AML-193 (cell line): ENCODE data around the gene TUBGCP2.
"Not testable (repeated sequence)": the region's sequence is repeated elsewhere in the genome, so short reads cannot be mapped to it uniquely, and the experiment has no call there.

Source experiments
- DNase-seq, 2 experiments: peaks; one replicate each; lab custom pipeline; 2025; lab: John Stamatoyannopoulos, UW

Gene TUBGCP2

DNA sequence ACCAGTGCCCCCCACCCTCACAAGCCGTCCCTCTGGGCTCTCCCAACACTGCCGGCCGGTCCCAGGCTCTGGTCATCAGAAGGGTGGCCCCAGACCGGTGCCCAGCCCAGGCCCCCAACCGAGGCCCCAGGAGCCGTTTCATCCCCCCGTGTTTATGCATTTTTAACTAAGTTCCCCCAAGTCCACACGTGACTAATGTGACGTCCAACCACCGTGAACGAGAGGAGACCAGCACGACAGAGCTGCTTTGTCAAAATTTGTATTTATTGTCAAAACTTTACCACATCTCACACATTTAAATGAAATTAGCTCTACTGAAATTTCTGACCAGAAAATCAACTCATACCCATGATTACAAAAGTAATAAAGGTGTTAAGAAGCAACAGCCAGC, 62.4 kb downstream of the TUBGCP2 start:
- DNase-seq: no peak

DNA sequence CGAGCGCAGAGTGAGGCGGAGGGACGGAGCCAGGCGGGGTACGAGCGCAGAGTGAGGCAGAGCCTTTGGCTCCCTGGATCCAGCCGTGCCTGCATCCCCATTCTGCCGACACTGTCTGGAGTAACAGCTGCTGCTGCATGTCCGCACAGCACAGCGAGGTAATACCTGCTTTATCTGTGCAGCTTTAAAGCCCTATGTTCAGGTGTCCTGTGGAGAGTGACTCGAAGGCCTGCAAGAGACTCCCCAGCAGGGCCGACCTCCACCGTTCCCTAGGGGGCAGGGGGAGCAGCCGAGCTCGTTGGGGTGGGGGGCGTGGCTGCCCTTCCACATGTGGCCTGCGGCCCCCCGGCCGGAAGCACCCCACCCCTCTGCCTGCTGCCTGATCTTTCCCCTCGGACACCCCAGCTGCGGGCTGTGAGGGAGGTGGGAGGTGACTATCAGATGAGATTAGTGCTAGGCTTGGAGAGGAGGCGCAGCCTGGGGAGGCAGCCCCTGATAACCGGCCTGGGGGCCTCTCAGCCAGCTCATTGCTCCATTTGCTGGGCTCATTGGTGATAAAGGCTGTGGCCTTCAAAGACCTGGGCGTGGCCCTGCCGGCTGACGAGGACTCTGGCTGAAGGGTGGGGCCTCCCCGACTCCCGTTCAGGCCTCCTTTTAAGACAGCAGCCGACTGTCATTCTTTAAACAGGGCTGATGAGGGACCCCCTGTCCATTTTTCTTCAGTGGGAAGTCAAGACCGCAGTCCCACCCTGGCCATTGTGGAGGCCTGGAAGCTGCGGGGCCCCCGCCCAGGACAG, 63.0 kb downstream of the TUBGCP2 start:
- DNase-seq: no peak

DNA sequence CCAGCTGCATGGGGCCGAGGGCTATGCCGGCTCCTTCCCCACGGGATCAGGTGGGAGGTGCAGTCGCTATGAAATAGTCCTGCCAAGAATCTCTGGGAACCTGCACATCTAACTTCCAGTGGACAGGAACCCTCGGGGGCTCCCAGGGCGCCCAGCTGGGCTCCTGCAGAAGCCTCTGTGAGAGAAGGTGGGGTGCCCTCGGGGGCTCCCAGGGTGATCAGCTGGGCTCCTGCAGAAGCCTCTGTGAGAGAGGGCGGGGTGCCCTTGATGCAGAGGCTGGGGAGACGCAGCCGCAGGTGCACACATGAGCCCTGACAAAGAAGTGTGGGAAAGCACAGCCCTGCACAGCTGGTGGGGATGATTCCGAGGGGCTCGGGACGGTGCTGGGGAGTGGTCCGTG, 65.1 kb downstream of the TUBGCP2 start:
- no peak for DNase-seq

DNA sequence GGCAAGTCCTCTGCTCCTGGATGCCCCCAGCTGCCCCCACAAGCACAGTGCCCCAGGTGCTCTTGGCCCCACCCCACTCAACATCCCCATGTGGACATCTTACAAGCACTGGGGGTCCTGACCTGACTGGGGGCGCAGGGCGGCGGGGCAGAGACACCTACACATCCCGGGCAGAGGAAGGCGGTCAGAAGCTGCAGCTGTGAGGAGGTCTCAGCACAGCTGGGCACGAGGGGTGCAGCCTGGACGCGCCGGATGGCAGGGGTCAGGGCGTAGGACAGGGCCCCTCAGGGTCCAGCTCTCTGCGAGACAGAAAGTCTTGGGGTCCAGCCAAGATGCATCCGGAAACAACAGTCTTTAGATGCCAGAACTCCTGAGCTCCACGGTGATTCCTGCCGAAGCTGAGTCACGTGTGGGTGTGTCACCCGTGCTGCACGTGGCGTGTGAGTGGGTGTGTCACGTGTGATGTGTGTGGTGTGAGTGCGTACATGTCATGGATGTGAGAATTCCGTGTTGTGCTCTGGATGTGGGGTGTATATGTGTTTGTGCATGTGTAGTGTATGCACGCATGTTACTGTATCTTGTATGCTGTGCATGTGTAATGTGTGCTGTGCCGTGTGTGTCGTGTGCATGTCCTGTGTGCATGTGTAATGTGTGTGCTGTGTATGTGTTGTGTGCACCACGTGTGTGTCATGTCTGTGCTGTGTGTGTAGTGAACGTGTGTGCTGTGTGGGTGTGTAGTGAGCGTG, 65.9 kb downstream of the TUBGCP2 start:
- no peak for DNase-seq

DNA sequence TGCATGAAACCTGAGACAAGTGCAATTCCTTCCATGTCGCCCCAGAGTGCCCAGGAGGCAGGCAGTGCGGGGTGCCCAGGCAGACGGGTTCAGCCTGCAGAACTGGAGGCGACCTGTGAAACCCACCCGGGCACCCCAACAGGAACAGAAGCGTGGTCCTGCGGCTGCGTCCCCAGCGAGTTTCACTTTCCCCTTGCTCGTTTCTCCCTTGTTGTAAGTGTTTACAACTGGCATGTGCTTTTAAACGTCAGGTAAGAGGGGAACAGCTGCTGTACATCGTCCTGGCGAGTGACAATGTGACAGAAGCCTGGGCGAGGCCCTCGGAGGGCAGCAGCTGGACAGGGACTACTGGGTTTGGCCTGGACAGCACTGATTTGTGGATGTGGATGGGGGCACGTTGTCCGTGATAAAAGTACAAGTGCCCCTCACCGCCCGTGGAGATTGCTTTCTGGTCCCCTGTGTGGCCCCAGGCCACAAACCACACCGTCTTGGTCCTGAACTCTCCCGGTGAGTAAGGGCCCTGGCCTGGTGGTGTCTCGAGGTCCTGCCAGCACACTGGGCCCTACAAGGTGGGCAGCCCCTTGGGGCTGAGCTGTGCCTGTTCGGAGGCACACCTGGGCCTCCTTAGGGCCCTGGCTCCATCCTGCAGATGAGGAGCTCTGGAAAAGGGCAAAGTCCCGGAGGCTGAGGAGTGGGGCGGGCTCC, 67.0 kb downstream of the TUBGCP2 start:
- no peak for DNase-seq

DNA sequence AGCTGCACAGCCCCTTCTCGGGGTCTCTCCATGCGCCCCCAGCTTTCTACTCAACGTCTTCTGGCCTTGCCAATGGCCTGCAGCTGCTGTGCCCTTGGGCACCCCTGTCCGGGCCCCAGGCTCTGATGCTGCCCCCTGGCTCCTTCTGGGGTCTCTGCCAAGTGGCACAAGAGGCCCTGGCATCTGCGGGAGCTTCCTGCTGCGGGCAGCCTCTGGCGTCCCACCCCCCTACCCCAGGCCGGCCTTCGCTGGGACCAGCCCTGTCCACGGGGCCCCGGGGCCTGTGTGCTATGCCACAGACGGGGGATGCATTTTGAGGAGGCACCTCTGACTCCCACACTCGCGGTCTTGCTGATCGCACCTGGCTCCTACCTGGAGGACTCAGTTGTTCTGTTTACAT, 68.7 kb downstream of the TUBGCP2 start:
- DNase-seq: no peak

DNA sequence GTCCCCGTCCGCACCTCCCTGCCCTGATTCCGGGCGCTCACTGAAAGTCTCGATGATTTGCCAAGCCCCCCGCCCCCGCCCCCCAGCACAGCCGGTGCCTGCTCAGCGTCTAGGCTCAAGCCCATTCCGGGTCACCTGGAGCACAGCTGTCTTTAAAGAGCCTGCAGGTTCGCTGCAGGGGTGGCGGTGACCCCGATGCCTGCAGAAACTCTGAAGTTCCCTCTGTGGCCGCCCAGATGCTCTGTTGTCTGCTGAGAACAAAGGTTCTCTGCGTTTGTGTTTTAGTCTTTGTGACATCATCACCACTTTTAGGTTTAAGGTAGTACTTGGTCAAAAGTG, 70.2 kb downstream of the TUBGCP2 start:
- DNase-seq: no peak

DNA sequence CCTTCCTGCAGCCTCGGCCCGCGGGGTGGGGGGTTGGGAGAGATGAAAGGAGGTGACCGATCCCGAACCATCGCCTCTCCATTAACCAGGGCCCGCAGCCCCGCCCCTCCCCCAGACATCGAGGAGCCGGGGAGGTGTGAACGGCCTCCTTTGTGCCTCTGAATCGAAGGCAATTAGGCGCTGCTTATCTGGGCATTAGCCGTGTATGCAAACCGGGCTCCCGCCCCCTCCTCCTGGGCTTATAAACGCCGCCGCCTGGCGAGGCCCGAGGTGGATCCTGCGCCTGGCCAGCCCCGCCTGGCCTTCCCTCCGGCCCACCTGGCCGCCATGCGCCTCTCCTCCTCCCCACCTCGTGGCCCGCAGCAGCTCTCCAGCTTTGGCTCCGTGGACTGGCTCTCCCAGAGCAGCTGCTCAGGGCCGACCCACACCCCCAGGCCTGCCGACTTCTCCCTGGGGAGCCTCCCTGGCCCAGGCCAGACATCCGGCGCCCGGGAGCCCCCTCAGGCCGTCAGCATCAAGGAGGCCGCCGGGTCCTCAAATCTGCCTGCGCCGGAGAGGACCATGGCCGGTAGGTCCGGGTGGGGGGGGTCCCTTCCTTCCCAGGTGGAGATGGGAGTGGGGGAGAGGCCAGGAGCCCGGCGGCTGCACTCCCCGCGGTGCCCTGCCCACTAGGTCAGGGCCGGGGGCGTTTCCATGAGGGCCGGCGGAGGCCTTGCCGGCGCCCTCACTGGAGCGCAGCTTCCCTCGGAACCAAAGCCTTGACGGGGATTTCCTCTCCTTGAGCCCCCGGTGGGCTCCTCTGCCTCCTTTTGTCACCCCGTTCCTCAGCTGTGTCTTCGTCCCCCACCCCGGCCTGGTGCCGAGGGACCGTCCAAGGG, 70.8 kb downstream of the TUBGCP2 start, which contains the start of gene VENTX:
Gene VENTX, plus strand, starts transcription at position 268 of the 878 bp plus-strand sequence. Its CDS starts 60 bp downstream, at position 328.
- no peak for DNase-seq

DNA sequence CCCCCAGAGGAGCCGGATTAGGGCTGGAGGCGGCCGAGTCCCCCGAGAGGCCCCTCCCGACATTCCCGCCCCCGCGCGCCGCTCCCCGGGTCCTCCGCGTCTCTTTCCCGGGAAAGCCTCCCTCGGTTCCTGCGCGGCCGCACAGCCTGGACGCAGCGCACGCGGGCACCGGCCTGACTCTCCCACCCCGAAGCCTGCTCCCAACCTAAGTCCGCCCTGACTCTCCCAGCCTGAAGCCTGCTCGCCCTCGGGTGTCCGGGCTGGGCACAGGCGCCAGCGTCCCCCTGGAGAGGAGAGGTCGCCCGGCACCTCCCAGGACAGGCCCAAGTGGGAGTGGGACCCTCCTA, 71.5 kb downstream of the TUBGCP2 start:
- DNase-seq: no peak

DNA sequence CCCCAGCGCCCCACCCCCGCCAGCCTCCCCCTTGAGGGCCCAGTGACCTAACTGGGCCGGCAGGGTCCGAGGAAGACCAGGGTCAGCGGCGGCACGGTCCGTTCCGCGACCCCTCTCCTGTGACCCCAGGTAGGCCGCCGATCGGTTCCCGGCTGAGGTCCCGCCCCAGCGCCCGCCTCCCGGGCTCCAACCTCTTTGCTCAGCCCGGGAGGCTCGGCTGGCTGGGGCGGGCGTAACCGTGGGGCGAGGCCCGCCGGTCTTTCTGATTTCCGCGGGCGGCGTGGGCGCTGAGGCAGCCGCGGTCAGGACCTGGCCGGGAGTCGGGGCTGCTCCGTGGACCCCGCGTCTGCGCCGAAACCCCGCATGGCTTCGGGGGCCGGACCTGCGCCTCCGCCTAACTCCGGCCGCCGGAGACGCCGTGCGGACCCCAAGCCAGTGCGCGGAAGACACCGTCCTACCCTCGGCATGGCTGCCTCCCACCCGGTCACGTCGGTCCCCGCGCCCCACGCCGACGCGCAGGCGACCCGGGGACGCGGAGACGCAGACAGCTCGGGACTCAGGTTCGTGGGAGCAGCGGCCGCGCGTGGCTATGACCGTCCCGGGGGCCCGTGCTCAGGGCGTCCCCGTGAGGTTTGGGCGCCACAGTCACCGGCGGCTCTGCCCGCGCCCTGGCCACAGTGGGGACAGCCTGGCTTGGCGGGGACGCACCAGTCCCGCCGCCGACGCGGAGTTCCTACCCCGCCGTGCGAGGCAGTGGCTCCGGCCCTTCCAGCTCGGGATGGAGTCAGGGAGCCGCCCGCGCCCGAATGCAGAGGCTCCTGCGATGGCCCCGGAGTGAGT, 72.1 kb downstream of the TUBGCP2 start:
- DNase-seq: no peak

DNA sequence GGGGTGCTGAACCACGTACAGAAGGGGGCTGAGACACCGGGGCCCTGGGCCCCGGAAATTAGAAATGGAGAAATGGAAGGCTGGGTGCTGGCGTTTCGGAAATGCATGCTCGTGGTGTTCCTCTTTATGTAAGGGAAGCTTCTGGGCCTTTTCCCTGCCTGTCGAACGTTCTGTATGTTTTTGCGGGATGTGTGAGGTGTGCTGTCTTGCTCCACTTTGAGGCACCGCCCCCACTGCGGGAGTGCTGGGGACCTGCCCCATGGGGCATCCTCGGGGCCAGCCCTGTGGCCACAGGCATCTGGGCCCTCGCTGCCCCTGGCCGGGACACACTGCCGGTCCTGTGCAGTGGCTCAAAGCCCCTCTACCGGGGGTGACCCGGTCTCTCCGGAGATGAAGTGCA, 72.7 kb downstream of the TUBGCP2 start:
- DNase-seq: no peak

DNA sequence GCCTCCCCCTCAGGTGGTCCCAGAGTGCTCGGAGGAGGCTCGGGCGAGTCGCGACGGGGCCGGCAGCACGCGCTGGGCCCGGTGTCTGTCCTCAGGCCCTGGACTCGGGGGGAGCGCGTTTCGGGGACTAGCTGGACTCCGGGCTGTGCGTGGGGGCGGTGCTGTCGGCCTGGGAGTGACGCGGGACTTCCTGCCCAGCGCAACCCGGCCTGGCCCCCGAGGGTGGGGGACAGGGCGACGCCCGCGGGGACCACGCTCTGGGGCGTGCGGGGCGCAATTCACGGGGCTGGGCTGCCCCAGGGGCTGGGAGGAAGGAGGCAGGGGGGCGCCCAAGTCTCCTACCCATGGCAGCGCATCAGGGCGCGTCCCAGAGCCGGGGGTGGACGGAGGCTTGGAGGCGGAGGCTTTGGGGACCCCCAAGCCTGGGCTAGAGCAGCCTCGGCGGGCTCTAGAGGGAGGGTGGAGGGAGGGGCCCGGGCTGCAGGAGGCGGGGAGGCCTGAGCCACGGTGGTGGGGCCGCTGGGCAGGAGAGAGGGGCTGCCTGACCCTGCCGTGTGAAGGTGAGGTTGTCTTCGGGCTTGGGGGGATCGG, 73.3 kb downstream of the TUBGCP2 start:
- no peak for DNase-seq

DNA sequence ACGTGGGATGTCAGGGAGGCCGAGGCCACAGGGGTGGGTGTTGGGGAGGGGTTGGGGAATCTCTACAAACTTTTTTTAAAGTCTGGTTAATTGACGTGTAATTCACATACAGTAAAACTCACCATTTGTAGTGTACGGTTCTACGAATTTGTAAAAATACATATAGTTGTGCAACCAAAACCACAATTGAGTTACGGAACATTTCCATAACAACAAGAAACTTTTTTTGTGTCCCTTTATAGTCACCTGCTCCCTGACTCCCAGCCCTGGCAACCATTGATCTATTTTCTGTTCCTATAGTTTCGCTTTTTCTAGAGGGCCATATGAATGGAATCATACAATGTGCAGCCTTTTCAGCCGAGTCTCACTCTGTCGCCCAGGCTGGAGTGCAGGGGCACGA, 73.9 kb downstream of the TUBGCP2 start:
- DNase-seq: not testable (repeated sequence)

DNA sequence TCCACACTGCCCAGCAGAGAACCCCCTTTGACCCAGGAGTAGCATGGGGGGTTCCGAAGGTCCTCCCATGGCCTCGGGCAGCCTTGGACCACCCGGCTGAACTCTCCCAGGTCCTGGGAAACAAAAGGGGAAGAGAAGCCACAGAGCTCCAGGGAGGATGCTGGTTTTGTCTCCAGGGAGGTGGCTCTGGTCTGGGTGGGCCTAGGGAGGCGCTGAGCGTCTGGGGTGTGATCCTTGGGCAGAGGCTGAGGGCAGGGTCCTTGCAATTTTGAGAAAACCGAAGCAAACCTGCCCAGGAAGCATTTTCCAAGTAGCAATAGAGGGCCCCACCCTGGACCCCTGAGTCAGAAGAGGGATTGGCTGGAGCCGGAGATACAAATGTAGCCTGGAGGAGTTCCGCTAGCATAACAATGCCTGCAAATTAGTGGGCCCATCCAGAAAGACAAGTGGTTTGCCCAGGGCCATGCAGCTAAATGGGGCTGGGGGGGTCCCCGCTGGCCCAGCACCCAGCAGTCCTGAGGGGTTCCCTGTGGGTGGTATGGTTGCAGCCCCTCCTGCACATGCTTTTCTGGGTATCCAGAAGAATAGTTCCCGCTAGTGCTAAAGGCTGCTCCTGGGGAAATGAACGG, 76.6 kb downstream of the TUBGCP2 start:
- DNase-seq: no peak

DNA sequence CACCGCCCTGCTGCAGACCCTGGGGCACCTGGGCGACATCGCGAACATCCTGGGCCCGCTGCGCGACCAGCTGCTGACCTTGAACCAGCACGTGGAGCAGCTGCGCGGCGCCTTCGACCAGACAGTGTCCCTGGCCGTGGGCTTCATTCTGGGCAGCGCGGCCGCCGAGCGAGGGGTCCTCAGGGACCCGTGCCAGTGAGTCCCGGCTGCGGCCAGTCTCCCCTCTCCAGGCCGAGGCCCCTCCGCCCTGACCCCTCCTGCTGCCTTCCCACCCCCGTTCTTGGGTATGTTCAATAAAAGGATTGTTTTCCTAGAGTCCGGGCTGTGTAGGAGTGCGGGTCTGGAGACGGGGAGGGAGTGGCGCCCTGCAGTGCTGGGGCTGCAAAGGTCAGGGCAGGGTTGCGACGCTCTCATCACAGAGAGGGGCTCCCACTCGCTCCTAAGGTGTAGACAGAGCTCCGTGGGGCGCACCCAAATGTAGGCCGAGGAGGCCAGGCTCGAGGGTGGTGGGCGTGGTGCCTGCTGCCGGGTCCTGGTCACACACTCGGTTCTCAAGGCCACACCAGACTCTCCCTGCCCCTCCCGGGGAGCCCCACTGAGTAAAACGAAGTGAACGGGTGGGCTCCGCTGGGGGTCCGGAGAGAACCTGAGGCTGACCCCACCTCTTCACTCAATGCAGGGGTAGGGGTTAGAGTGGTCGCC, 77.3 kb downstream of the TUBGCP2 start:
- DNase-seq: no peak

DNA sequence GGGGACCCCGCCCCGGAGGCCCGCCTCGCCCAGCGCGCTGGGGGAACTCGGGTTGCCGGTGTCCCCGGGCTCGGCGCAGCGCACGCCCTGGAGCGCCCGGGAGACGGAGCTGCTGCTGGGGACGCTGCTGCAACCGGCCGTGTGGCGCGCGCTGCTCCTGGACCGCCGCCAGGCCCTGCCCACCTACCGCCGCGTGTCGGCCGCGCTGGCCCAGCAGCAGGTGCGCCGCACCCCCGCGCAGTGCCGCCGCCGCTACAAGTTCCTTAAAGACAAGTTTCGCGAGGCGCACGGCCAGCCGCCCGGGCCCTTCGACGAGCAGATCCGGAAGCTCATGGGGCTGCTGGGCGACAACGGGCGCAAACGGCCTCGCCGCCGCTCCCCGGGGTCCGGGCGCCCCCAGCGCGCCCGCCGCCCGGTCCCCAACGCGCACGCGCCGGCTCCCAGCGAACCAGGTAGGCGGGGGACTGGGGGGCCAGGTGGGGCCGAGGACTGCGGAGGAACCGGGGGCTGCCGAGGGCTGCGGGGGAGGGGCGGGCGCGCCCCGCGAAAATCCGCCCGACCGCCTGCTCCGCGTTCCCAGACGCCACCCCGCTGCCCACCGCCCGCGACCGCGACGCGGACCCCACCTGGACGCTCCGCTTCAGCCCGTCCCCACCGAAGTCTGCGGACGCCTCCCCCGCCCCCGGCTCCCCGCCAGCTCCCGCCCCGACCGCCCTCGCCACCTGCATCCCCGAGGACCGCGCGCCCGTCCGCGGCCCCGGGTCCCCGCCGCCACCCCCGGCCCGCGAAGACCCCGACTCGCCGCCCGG, 78.1 kb downstream of the TUBGCP2 start:
- DNase-seq: no peak

DNA sequence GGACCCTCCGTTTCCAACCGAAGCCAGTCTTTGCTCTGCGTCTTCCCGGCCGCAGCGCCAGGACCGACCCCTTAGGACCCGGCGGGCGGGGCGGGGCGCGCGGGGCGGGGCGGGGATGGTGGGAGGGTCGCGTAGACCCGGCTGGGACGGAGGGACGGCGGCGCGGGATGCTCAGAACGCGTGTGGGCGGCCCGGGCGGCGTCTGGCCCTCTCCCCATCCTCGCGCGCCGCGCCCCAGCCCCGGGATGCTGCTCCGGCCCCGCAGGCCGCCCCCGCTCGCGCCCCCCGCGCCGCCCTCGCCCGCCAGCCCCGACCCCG, 78.7 kb downstream of the TUBGCP2 start, which contains the start of gene UTF1:
Gene UTF1, plus strand, starts transcription at position 174 of the 318 bp plus-strand sequence. Its CDS starts 72 bp downstream, at position 246.
- no peak for DNase-seq

DNA sequence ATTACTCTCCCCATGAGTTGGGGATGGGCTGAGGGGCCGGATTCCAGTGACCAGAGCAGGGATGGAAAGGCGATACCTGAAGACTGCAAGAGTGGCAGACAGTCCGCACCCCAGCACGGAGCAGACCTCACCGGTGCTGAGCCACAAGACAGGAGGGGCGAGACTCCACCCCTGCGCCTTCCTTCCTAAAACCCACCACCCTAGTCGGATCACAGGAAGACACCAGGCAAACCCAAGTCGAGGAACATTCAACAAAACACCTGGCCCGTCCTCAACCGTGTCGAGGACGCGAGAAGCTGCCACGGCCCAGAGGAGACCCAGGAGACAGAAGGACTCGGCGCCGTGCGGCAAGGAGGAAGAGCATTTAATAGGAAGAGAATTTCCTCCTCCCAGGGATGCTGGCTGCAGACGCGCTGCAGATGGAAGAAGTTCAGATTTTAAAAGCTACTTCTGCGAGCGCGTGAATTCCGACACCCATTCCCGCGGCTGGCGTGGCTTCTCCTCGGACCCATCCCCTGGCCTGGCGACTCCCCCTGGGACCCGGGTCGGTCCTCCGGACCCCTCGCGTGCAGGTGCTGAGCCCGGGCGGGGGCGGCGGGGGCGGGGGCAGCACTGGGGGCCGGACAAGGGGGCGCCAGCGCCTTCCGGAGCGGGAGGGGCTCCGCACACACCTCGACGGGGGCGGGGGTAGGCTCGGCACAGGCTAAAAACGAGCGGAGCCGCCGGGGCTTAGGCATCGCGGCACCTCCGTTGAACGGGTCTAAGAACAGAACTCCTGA, 79.2 kb downstream of the TUBGCP2 start:
- DNase-seq: no peak
